ENCODE data around the gene ATP6V1B1.
A peak's percentile ranks its signal among the peaks of the same experiment; 100 is the strongest.

The ATP6V1B1 gene

GRCh38 chr2:70902067-70902442 lies 33.6 kb upstream of the ATP6V1B1 start:
- DNase-seq = no peak

GRCh38 chr2:70902579-70902978 lies 33.1 kb upstream of the ATP6V1B1 start:
- DNase-seq = no peak

- DNase-seq = no peak
Observed at GRCh38 chr2:70903171-70903570, 32.5 kb upstream of the ATP6V1B1 start.

GRCh38 chr2:70903641-70904340 lies 31.9 kb upstream of the ATP6V1B1 start:
- DNase-seq = no peak

GRCh38 chr2:70904371-70905216 lies 31.1 kb upstream of the ATP6V1B1 start:
- DNase-seq = no peak

- DNase-seq = no peak
Observed at GRCh38 chr2:70905443-70906421, 30.0 kb upstream of the ATP6V1B1 start.

GRCh38 chr2:70906439-70907005 lies 29.2 kb upstream of the ATP6V1B1 start:
- no peak for DNase-seq

GRCh38 chr2:70907130-70908057 lies 28.3 kb upstream of the ATP6V1B1 start:
- DNase-seq = no peak

- DNase-seq = no peak
Observed at GRCh38 chr2:70916291-70916690, 19.4 kb upstream of the ATP6V1B1 start.

- DNase-seq = no peak
Observed at GRCh38 chr2:70918016-70918415, 17.7 kb upstream of the ATP6V1B1 start.

GRCh38 chr2:70919672-70920366 lies 15.9 kb upstream of the ATP6V1B1 start:
- no peak for DNase-seq

- no peak for DNase-seq
Observed at GRCh38 chr2:70920367-70920715, 15.4 kb upstream of the ATP6V1B1 start.

- no peak for DNase-seq
Observed at GRCh38 chr2:70921031-70921430, 14.7 kb upstream of the ATP6V1B1 start.

DNA sequence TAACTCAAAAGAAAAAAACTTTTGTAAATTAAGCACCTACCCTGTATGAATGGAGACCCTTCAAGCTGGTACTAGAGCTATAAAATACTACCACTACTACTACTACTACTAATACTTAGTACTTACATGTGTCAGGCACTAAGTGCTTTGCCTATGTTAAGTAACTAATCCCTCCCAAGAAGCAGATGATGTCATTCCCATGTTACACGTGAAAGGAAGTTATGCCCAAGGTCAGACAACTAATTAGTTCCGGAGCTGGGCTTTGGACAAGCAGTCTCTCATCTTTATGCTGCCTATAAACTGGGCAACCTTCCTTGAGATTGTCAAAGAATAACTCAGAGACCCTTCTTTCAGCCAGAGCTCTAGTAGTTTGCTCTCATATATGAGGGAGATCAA lies 13.9 kb upstream of the ATP6V1B1 start:
- DNase-seq = no peak

GRCh38 chr2:70922235-70923234 lies 13.2 kb upstream of the ATP6V1B1 start:
- DNase-seq = peak; percentile 52

DNA sequence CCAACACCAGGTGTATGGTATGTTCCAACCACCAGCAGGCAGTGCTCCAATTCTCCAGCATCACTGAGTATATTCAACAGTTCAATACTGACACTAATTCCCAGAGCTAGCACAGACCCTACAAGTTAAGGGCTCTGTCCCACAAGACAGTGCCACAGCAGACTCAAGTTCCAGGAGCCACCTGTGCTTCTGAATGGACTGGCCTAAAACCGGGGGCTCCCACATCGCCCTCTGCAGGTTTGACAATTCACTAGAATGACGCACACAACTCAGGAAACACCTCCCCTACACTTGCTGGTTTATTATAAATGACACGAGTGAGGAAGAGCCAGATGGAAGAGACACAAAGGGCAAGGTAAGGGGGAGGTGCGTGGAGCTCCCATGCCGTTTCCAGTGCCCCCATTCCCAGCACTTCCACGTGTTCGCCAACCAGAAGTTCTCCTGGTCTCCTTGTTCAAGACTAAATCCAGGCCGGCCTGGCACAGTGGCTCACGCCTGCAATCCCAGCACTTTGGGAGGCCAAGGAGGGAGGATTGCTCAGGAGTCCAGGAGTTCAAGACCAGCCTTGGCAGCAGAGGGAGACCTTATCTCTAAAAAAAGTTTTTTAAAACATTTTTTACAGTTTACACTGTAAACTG lies 12.2 kb upstream of the ATP6V1B1 start:
- DNase-seq = no peak

DNA sequence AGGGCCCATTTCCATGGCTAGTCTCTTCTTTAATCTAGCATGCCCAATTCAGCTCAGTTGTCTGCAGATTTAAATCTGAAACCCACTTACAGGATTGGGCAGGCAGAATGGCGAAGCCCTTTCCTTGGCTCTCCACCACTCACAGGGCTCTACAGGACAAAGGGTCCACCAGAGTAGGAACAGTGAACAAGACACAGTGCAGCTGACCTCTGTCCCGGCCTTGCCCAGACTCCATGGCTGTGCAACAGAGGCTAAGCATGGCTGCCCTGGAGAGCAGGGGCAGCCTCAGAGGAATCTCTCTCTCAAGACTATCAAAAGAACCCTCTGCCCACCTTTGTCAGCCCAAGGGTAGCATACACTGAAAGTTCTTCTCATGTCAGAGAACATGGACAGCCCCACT lies 9.7 kb upstream of the ATP6V1B1 start:
- DNase-seq = no peak

DNA sequence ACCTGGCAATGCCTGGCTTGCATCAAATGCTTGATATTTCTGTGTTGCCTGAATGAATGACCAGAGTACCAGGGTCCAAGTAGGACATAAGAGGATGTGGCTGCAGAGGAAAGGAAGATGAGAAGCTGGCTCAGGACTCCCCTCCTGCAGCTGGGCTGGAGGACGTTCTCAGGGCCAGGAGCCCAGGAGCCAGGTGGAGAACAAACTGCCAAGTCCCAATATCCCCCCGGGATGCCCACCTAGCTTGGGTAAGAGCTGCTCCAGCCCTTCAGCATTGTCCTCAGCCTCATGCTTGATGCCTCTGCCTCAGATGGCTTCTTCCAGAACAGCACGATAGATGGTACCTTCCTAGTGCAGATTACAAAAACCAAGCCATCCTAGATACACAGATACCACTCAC lies 8.6 kb upstream of the ATP6V1B1 start:
- no peak for DNase-seq

GRCh38 chr2:70927641-70928040 lies 8.1 kb upstream of the ATP6V1B1 start:
- DNase-seq = no peak
